AG04450 (cell line): ENCODE results near the gene ITIH2. TPM values are rescaled to one million over a fixed set of nuclear protein-coding genes. Genes with fewer than 3 reads are reported as not detected.
"Not testable (repeated sequence)": the region's sequence is repeated elsewhere in the genome, so short reads cannot be mapped to it uniquely, and the experiment has no call there.

Experiments
- CTCF ChIA-PET: fragments of 300-600, 350-600 bp; formaldehyde crosslinking; extraction: SDS; loops from one replicate; lab custom pipeline; 2022; ENCODE audit warnings: antibody characterized with exemption, inconsistent platforms; lab: Charles Lee
- POLR2A ChIA-PET: fragments of 350-600 bp; formaldehyde crosslinking; extraction: SDS; loops from one replicate; lab custom pipeline; 2021; ENCODE audit warnings: antibody characterized with exemption, inconsistent platforms; lab: Yijun Ruan, JAX
- DNase-seq: peaks from one replicate; pipeline ENCODE4 v3.0.0-alpha.2; 2011; ENCODE audit warnings: low read depth, low spot score
- H3K27ac ChIP-seq: one replicate; pipeline ENCODE4 v1.5.1; 2012; ENCODE audit warnings: low read depth, low read length, control low read depth
- H3K27me3 ChIP-seq: one replicate; pipeline ENCODE4 v1.6.0; 2012; ENCODE audit warnings: low read length; ENCODE audit not compliant: control insufficient read depth, insufficient read depth
- H3K4me3 ChIP-seq: 2 replicates; pipeline ENCODE4 v1.5.1; 2011; ENCODE audit warnings: mild to moderate bottlenecking, low read depth, low read length, control low read depth
- H3K9me3 ChIP-seq: 2 replicates; pipeline ENCODE4 v1.5.1; 2012; ENCODE audit warnings: low read length; ENCODE audit not compliant: control insufficient read depth, insufficient read depth
- polyA minus RNA-seq: library from RNA; depleted of rRNA, polyadenylated mRNA; stranded (reverse); fragments of >200 nt; gene quantifications from 2 replicates; pipeline ENCODE4 v1.2.3, GENCODE V29; 2011; rRNA and poly(A)+ RNA removed
- polyA plus RNA-seq: library from polyadenylated mRNA; depleted of rRNA; stranded (reverse); fragments of >200 nt; gene quantifications from 2 replicates; pipeline ENCODE4 v1.2.3, GENCODE V29; 2011; rRNA removed
- TF ChIP-seq, protein P1 (sequence below): IDR thresholded peaks from 2 replicates; pipeline ENCODE4 v1.5.1; 2011; ENCODE audit warnings: low read depth, low read length, control low read depth, inconsistent platforms

Gene ITIH2, protein sequence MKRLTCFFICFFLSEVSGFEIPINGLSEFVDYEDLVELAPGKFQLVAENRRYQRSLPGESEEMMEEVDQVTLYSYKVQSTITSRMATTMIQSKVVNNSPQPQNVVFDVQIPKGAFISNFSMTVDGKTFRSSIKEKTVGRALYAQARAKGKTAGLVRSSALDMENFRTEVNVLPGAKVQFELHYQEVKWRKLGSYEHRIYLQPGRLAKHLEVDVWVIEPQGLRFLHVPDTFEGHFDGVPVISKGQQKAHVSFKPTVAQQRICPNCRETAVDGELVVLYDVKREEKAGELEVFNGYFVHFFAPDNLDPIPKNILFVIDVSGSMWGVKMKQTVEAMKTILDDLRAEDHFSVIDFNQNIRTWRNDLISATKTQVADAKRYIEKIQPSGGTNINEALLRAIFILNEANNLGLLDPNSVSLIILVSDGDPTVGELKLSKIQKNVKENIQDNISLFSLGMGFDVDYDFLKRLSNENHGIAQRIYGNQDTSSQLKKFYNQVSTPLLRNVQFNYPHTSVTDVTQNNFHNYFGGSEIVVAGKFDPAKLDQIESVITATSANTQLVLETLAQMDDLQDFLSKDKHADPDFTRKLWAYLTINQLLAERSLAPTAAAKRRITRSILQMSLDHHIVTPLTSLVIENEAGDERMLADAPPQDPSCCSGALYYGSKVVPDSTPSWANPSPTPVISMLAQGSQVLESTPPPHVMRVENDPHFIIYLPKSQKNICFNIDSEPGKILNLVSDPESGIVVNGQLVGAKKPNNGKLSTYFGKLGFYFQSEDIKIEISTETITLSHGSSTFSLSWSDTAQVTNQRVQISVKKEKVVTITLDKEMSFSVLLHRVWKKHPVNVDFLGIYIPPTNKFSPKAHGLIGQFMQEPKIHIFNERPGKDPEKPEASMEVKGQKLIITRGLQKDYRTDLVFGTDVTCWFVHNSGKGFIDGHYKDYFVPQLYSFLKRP
- polyA plus RNA-seq (not detected in 2 replicates), polyA minus RNA-seq (not detected in 2 replicates)

DNA sequence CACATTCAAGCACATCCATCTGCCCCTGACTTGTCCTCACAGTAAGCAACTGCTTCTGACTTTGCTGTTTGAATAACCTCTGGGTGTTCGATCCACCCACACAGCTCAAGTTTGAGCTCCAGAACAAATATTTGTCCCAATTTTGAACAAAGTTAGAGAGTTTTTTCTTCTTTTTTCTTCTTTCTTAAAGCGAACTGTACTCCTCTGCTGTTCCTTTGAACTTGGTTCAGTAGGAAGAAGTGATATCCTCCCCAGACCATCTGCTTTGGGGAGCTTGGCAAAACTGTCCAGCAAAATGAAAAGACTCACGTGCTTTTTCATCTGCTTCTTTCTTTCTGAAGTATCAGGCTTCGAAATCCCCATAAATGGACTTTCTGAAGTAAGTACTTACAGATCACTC is at the start of gene ITIH2:
Gene ITIH2, plus strand, starts transcription at position 177 of the 400 bp plus-strand sequence. Its CDS starts 119 bp downstream, at position 296.
- no peak within 1 kb of the TSS for H3K27ac ChIP-seq
- ChIA-PET POLR2A (no interaction called here), CTCF (interaction anchor here (2.9 kb wide), 1 partner anchor 16 kb away, joined by 19 read pairs; no protein-coding TSS in a partner anchor)
- no peak for DNase-seq
- TF ChIP-seq, protein P1, sequence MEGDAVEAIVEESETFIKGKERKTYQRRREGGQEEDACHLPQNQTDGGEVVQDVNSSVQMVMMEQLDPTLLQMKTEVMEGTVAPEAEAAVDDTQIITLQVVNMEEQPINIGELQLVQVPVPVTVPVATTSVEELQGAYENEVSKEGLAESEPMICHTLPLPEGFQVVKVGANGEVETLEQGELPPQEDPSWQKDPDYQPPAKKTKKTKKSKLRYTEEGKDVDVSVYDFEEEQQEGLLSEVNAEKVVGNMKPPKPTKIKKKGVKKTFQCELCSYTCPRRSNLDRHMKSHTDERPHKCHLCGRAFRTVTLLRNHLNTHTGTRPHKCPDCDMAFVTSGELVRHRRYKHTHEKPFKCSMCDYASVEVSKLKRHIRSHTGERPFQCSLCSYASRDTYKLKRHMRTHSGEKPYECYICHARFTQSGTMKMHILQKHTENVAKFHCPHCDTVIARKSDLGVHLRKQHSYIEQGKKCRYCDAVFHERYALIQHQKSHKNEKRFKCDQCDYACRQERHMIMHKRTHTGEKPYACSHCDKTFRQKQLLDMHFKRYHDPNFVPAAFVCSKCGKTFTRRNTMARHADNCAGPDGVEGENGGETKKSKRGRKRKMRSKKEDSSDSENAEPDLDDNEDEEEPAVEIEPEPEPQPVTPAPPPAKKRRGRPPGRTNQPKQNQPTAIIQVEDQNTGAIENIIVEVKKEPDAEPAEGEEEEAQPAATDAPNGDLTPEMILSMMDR, result no peak
- peaks cover 2% of the 10 kb centered on the region for H3K27me3 ChIP-seq
- no peak within 1 kb of the TSS for H3K4me3 ChIP-seq
- H3K9me3 ChIP-seq, result no peaks in the 10 kb centered on the region

DNA sequence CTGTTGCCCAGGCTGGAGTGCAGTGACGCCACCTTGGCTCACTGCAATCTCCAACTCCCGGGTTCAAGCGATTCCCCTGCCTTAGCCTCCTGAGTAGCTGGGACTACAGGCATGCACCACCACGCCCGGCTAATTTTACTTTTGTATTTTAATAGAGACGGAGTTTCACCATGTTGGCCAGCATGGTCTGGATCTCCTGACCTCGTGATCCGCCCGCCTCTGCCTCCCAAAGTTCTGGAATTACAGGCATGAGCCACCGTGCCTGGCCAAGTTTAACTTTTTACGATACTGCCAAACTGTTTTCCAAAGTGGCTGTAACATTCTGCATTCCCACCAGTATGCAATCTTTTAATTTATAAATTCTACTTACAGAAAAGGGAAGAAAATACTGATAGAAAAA is 46.0 kb upstream of the ITIH2 start:
- H3K27ac ChIP-seq, CTCF ChIA-PET, H3K4me3 ChIP-seq, POLR2A ChIA-PET, DNase-seq, H3K9me3 ChIP-seq, H3K27me3 ChIP-seq: not testable (repeated sequence)

DNA sequence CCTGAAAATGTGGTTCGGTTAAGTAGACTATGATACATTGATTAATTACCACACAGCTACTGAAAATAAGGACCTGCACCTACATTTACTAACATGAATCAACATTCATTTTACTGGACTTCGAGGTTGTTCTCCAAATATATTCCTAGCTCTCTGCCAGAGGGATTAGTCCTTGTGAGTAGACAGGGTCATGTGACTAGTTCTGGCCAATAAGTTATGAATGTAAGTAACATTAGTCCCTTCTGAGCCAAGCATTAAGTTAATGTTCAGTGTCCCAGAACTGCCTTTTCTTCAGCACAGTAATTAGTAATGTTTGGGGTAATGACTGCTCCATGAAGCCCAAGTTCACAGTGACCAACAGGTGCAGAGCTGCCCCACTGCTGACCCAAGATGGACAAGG is 45.6 kb upstream of the ITIH2 start:
- no peak overlapping the region for H3K27ac ChIP-seq
- H3K27me3 ChIP-seq, result no peaks in the 10 kb centered on the region
- no peak overlapping the region for H3K4me3 ChIP-seq
- H3K9me3 ChIP-seq, result no peaks in the 10 kb centered on the region
- CTCF ChIA-PET, result no interaction called here
- TF ChIP-seq, protein P1, result no peak
- POLR2A ChIA-PET, result no interaction called here
- no peak for DNase-seq

DNA sequence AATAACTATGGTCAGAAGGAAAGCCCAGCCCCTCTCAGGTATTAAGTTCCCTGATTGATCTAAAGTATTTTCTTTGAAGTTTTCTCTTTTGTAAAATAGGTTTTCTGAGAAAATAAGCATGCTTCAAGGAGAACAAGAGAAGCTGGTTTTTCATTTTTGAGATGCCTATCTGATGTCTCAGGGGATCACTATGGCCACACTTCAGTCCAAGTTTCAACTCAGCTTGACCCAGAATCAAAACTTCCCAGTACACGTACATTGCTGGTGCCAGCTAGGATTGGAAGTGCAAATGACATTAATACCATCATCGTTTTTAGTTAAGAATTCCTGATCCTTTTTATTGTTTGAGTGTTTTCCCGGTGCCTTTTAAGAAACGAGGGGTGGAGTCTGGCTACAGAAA is 43.6 kb upstream of the ITIH2 start:
- H3K27ac ChIP-seq, result no peak overlapping the region
- no peaks in the 10 kb centered on the region for H3K9me3 ChIP-seq
- TF ChIP-seq, protein P1, result no peak
- CTCF ChIA-PET, result no interaction called here
- POLR2A ChIA-PET, result no interaction called here
- DNase-seq, result no peak
- H3K4me3 ChIP-seq, result no peak overlapping the region
- no peaks in the 10 kb centered on the region for H3K27me3 ChIP-seq

DNA sequence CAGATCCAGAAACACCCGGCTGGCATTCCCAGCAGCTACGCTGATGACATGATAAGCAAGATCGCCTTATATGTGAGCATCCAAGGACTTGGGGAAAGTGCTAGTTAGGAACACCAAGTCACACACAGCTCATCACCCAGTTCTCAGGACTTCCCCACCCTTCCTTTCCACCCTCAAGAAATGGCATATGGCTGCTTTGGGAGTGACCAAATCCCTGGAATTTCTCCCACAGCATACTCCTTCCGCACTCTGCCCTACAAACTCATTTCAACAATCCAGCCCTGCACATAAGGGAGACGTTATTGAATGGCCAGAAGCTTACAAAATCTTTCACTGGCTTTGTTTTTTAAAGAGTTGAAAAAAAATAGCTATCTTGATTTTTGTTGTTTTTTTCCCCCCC is 40.6 kb upstream of the ITIH2 start:
- DNase-seq, result no peak
- ChIA-PET POLR2A (no interaction called here), CTCF (interaction anchor here (2.2 kb wide), 1 partner anchor 25 kb away, joined by 8 read pairs; no protein-coding TSS in a partner anchor)
- Histone ChIP-seq H3K4me3 (no peak overlapping the region), H3K9me3 (no peaks in the 10 kb centered on the region), H3K27ac (no peak overlapping the region), H3K27me3 (peaks cover 15% of the 10 kb centered on the region)
- TF ChIP-seq, protein P1, result no peak
